CD4-positive, alpha-beta T cell treated with Interleukin-1 beta for 1 hour (primary cell): ENCODE measurements around the gene SHMT2.
A peak's percentile ranks its signal among the peaks of the same experiment; 100 is the strongest.

ENCODE experiments used
- DNase-seq, 2 donors: peaks; one replicate each; pipeline ENCODE4 v3.0.0-alpha.2; 2020 to 2022

The SHMT2 gene

GRCh38 chr12:57229634-57230380 is at the start of gene SHMT2:
Gene SHMT2, plus strand, starts transcription at chr12:57229711. Its CDS starts 68 bp downstream, at chr12:57229779.
- peak; percentile 94 to 95 for DNase-seq

GRCh38 chr12:57180321-57180989 is 49.1 kb upstream of the SHMT2 start:
- DNase-seq, result no peak

GRCh38 chr12:57181072-57181471 is 48.4 kb upstream of the SHMT2 start:
- DNase-seq, result no peak

GRCh38 chr12:57181561-57182155 is 47.9 kb upstream of the SHMT2 start:
- no peak for DNase-seq

- peak; percentile 75 to 78 for DNase-seq
Measured at GRCh38 chr12:57182918-57183575, 46.5 kb upstream of the SHMT2 start.

- DNase-seq, result no peak
Measured at GRCh38 chr12:57183939-57184725, 45.4 kb upstream of the SHMT2 start.

- no peak for DNase-seq
Measured at GRCh38 chr12:57185403-57185802, 44.1 kb upstream of the SHMT2 start.

- DNase-seq, result no peak
Measured at GRCh38 chr12:57185906-57186508, 43.5 kb upstream of the SHMT2 start.

GRCh38 chr12:57187222-57188089 is 42.1 kb upstream of the SHMT2 start:
- DNase-seq, result no peak

GRCh38 chr12:57188090-57188425 is 41.5 kb upstream of the SHMT2 start:
- DNase-seq, result no peak

- DNase-seq, result no peak
Measured at GRCh38 chr12:57190037-57190436, 39.5 kb upstream of the SHMT2 start.

GRCh38 chr12:57190821-57191220 is 38.7 kb upstream of the SHMT2 start:
- DNase-seq, result no peak

- DNase-seq, result no peak
Measured at GRCh38 chr12:57191410-57191809, 38.1 kb upstream of the SHMT2 start.

- no peak for DNase-seq
Measured at GRCh38 chr12:57192920-57193319, 36.6 kb upstream of the SHMT2 start.

- no peak for DNase-seq
Measured at GRCh38 chr12:57193706-57194245, 35.7 kb upstream of the SHMT2 start.

- no peak for DNase-seq
Measured at GRCh38 chr12:57194253-57194652, 35.3 kb upstream of the SHMT2 start.

GRCh38 chr12:57195186-57195585 is 34.3 kb upstream of the SHMT2 start:
- DNase-seq, result no peak

- no peak for DNase-seq
Measured at GRCh38 chr12:57195611-57196371, 33.7 kb upstream of the SHMT2 start.

GRCh38 chr12:57196439-57196838 is 33.1 kb upstream of the SHMT2 start:
- no peak for DNase-seq

GRCh38 chr12:57196956-57197355 is 32.6 kb upstream of the SHMT2 start:
- DNase-seq, result no peak
